AG04449 (cell line): ENCODE results near the gene HDAC4.
A peak's percentile ranks its signal among the peaks of the same experiment; 100 is the strongest.

ENCODE experiments used
- CTCF ChIA-PET: fragments of 350-600 bp; formaldehyde crosslinking; extraction: SDS; loops from one replicate; lab custom pipeline; 2021; ENCODE audit warnings: antibody characterized with exemption; lab: Yijun Ruan, JAX
- POLR2A ChIA-PET: fragments of 400-600, 350-600 bp; formaldehyde crosslinking; extraction: SDS; loops from one replicate; lab custom pipeline; 2020; ENCODE audit warnings: antibody characterized with exemption, inconsistent platforms; lab: Yijun Ruan, JAX
- DNase-seq: peaks from one replicate; pipeline ENCODE4 v3.0.0-alpha.2; 2010; ENCODE audit warnings: low read depth, low spot score
- H3K4me3 ChIP-seq: 2 replicates; pipeline ENCODE4 v1.5.1; 2011; ENCODE audit warnings: low read depth, mild to moderate bottlenecking, control low read depth, low read length
- TF ChIP-seq, protein P1 (sequence below): IDR thresholded peaks from one replicate; pipeline ENCODE4 v1.5.1; 2011; ENCODE audit warnings: mild to moderate bottlenecking, moderate library complexity, low read length, control low read depth, inconsistent platforms; ENCODE audit not compliant: insufficient read depth; ENCODE audit errors: missing control alignments

HDAC4 gene

DNA sequence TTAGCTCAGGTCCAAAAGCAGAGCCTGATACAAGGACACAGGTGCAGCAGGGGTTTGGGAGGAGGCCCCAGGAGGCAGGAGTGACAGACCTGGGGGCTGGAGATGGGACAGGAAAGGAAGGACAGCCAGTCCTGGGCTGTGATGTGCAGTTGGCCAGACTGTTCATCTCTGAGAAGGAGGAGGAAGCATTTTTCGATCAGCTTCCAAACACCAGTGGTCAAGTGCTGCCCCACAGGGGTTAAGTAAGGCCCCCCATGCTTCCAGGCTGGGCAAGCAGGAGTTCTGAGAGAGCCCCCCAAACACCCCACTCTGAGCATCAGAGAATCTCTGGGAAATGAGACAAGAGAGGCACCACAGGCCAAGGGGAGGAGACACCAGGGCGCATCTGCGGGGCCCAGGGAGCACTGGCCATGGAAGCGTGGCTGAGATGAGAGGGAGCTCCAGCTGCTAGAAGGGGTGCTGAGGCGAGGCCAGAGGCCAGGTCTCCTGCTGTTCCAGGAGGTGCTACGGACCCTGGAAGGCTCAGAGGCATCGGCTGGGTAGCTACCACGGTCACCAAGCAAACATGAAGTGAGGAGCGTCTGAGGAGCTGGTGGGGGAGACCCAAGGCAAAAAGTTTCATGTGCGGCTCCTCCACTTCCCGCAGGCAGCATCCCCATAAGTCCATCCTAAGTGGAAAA, 5.6 kb upstream of the HDAC4 start:
- CTCF ChIA-PET, result no interaction called here
- TF ChIP-seq, protein P1, sequence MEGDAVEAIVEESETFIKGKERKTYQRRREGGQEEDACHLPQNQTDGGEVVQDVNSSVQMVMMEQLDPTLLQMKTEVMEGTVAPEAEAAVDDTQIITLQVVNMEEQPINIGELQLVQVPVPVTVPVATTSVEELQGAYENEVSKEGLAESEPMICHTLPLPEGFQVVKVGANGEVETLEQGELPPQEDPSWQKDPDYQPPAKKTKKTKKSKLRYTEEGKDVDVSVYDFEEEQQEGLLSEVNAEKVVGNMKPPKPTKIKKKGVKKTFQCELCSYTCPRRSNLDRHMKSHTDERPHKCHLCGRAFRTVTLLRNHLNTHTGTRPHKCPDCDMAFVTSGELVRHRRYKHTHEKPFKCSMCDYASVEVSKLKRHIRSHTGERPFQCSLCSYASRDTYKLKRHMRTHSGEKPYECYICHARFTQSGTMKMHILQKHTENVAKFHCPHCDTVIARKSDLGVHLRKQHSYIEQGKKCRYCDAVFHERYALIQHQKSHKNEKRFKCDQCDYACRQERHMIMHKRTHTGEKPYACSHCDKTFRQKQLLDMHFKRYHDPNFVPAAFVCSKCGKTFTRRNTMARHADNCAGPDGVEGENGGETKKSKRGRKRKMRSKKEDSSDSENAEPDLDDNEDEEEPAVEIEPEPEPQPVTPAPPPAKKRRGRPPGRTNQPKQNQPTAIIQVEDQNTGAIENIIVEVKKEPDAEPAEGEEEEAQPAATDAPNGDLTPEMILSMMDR, result no peak

DNA sequence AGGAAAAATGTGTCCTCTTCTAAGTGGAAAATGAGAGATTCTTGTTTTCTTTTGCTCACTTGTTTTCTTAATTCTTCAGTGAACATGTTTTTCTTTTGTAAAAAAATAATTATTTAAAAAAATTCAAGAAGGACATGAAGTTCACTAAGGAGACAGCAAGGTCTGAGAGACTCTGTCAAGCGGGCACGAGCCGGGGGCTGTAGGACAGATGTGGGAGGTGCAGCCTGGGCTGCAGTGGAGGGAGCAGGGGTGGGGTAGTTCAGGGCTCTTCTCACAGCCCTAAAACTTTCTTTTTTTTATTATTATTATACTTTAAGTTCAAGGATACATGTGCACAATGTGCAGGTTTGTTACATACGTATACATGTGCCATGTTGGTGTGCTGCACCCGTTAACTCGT, 4.3 kb upstream of the HDAC4 start:
- DNase-seq, result no peak
- no peak overlapping the region for H3K4me3 ChIP-seq
- CTCF ChIA-PET, result no interaction called here
- POLR2A ChIA-PET, result no interaction called here
- TF ChIP-seq, protein P1, result no peak

More for the DNA sequence above, 5.6 kb upstream of the HDAC4 start:
- POLR2A ChIA-PET, result no interaction called here
- DNase-seq, result no peak
- H3K4me3 ChIP-seq, result no peak overlapping the region

DNA sequence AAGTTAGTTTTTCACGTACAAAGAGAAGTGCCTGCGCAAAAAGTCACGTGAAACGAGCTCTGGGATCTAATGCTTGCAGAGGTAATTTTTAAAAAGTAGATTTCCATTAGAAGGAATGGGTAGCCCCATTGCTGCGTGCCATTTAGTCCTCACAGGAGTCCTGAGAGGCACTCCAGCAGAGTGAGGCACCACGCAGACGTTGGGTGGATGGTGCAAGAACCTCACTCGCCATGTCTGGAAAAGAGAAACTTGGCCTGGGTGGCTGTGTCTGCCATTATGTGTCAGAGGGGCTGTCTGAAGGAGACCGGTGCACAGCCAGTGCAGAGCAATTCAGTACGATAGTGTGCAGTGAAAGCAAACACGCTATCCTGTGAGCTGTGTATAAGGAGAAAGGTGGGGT, 1.8 kb upstream of the HDAC4 start:
- H3K4me3 ChIP-seq, result no peak overlapping the region
- no peak for DNase-seq
- TF ChIP-seq, protein P1, result no peak
- POLR2A ChIA-PET, result no interaction called here
- CTCF ChIA-PET, result no interaction called here

DNA sequence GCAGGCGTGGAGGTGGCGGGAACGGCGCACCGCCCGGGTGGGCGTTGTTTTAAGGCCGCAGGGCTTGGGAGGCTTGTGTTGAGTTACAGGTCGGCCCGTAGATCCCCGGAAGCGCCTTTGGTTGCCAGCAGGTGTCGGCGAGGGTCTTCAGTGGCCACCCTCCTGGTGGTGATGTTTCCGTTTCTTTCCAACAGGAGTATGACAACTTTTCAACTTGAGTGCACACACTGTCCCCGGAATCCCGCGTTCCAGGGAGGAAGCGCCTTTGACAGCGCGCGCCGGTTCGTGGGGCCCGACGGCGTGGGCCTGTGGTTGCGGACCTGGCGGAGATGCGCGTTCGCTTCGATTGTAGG, 1.0 kb upstream of the HDAC4 start:
- H3K4me3 ChIP-seq, result peak overlapping the region; percentile 90
- DNase-seq, result no peak
- TF ChIP-seq, protein P1, result no peak
- CTCF ChIA-PET, result interaction anchor here (1.4 kb wide), 1 partner anchor 590 kb away, joined by 3 read pairs; no protein-coding TSS in a partner anchor
- POLR2A ChIA-PET, result no interaction called here

DNA sequence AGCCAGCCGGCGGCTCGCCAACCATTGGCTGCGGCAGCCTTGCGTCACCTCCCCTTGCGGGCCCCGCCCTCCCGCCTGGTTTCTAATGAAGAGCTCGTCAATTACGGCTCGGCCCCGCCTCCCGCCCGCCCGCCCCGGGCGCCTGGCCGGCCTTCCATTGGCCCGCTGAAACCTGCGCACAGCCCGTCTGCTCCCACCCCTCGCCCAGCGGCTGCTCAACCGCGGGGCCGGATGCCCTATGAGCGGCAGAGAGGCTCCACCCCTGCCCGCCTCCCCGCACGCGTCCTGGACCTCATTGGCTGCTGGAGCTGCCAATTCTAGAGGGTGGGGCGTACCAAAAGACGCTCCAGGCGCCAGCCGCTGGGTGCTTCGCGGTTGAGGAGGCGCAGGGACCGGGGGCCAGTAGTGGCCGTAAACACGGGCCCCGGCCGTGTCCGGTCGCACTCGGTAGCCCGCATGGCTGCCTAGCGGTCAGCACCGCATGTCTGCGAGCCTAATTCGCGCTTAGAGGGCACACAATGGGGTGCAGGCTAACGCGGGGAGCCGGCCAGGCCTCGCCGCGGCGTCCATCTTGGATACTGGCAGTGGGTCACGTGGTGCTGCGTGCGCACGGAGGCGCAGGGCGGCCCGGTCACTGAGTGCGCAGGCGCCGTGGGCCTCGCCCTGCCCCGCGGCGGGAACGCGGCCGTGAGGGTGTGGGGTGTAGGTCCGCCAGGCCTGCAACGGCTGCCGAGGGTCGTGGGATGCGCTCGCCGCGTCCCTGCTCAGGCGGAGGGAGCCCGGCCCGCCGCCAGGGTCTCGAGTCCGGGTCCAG, 454 bp upstream of the HDAC4 start:
- TF ChIP-seq, protein P1, result no peak
- DNase-seq, result peak; percentile 91
- peak overlapping the region; percentile 90 for H3K4me3 ChIP-seq
- ChIA-PET POLR2A (interaction anchor here (0.6 to 1.0 kb wide), 6 partner anchors 10 to 174 kb away, joined by 3 to 5 read pairs (median 4); no protein-coding TSS in a partner anchor), CTCF (interaction anchor here (1.0 to 1.4 kb wide), 2 partner anchors 257 to 590 kb away, joined by 3 read pairs; no protein-coding TSS in a partner anchor)
